Measurements from ENCODE around the gene UCP2.

Gene UCP2

GRCh38 chr11:74009675-74010305 lies 27.1 kb upstream of the UCP2 start:
- no peak for DNase-seq

GRCh38 chr11:74009230-74009547 lies 26.5 kb upstream of the UCP2 start:
- no peak for DNase-seq

- no peak for DNase-seq
Observed at GRCh38 chr11:74008373-74009229, 26.0 kb upstream of the UCP2 start, which contains the start of gene UCP3. UCP3 (minus strand) TSS chr11:74009085; CDS start chr11:74007042, 2,043 bp downstream.

DNA sequence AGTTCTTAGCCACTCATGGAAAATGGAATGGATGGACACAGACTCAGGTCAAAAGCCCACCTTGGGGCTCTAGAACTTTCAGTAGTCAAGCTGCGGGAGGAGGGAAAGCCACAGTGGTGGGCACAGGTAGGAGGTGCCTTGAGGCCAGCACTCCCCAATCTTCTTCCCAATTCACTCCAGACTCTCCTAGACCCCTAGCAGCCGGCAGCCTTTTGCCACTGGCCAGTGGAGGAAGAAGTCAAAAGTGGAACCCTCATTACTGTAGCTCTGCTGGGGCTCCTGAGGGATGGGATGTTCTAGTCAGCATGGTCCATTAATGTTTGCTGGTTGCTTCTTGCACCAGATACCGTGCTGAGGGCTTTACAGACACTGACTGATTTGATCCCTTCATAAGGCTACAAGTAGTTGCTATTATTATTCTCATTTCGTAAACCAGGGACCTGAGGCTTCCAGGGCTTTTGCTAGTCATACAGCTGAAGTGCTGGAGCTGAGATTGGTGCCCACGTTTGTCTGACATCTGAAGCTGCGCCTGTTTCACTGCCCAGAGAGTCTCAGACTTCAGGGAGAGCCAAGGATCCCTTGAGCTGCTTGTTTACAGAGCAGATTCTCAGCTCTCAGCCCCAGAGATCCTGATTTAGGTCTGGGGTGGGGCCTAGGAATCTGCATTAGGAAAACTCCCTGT lies 25.2 kb upstream of the UCP2 start:
- DNase-seq, result no peak

GRCh38 chr11:74006743-74007304 lies 24.2 kb upstream of the UCP2 start:
- DNase-seq, result no peak

GRCh38 chr11:74005721-74006517 lies 23.3 kb upstream of the UCP2 start:
- no peak for DNase-seq

GRCh38 chr11:74004759-74005615 lies 22.3 kb upstream of the UCP2 start:
- peak; percentile 77 to 80 for DNase-seq

GRCh38 chr11:74004046-74004695 lies 21.5 kb upstream of the UCP2 start:
- no peak for DNase-seq

- DNase-seq, result no peak
Observed at GRCh38 chr11:74002832-74003231, 20.2 kb upstream of the UCP2 start.

- DNase-seq, result no peak
Observed at GRCh38 chr11:74001822-74002286, 19.2 kb upstream of the UCP2 start.

DNA sequence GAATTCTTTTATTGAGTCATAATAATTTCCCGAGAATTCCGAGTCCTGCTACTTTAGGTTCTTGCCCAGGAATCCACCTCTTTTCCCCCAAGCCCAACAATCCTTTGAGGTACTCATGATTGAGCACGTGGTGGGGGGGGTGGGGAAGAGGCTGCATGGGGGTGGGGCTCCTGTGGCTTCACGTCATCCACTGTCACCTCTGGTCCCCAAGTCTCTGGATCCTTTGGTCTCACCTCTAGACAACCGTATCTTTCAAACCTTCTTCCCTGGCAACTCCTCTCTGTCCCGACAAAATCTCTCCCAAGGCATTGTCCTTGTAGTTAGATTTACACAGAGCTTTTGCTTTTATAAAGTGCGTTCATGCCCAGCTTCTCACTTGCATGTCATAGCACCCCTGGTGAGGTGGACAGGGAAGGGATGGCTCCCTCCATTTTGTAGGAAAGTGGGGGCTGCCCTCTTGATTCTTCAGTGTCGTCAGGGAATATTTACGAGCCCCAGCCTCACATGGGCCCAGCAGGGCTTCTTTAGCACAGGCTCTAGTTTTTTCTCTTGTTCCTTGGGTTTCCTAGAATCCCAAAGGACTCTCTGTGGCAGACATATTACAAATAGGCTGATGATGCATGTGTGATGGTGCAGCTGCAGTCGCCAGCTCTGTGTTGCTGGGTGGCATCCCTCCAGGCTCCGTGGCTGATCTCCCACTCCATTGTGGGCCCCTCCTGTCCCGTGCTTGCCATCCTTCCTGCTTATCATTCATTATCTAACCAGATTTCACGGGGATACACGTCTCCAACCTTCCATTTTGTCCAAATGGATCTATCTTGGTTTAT lies 17.9 kb upstream of the UCP2 start:
- DNase-seq, result no peak

GRCh38 chr11:73999581-74000306 lies 17.1 kb upstream of the UCP2 start:
- no peak for DNase-seq

DNA sequence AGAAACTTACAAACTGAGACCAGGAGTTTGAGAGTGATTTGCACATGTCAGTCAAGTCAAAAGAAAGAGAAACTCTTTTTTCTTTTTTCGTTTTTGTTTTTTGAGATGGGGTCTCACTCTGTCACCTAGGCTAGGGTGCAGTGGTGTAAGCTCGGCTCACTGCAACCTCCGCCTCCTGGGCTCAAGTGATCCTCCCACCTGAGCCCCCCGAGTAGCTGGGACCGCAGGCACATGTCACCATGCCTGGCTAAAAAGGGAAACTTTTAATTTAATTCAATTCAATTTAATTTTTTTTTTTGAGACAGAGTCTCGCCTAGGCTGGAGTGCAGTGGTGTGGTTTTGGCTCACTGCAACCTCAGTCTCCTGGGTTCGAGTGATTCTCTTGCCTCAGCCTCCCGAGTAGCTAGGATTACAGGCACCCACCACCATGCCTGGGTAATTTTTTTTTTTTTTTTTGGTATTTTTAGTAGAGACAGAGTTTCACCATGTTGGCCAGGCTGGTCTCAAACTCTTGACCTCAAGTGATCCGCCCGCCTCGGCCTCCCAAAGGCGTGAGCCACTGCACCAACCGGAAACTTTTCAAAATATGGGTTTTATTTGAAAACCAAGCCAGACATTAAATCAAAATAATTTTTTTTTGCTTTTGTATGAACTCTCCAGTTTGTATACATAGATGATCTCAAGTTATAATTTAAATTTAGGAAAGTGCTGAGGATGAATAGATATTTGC lies 16.4 kb upstream of the UCP2 start:
- DNase-seq, result no peak

DNA sequence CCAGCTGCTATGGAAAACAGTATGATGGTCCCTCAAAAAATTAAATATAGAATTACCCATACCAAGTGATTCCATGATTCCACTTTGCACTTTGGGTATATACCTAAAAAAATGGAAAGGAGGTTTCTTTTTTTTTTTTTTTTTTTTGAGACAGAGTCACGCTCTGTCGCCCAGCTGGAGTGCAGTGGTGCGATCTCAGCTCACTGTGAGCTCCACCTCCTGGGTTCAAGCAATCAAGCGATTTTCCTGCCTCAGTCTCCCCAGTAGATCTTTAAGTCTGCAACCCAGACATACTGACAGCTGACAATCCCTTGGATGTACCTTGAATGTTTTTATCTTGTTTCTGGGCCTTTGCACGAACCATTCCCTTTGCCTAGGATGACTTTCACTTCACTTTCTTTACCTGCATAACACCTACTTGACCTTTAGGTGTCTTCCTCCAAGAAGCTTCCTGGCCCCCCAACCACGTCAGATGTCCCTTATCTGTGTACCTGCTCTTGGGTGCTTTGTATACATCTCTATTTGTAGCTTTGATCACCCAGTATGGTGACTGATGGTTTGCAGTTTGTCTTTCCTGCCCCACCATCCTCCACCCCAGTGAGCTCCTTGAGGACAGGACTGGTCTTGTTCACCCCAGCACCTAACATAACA lies 14.6 kb upstream of the UCP2 start:
- no peak for DNase-seq

DNA sequence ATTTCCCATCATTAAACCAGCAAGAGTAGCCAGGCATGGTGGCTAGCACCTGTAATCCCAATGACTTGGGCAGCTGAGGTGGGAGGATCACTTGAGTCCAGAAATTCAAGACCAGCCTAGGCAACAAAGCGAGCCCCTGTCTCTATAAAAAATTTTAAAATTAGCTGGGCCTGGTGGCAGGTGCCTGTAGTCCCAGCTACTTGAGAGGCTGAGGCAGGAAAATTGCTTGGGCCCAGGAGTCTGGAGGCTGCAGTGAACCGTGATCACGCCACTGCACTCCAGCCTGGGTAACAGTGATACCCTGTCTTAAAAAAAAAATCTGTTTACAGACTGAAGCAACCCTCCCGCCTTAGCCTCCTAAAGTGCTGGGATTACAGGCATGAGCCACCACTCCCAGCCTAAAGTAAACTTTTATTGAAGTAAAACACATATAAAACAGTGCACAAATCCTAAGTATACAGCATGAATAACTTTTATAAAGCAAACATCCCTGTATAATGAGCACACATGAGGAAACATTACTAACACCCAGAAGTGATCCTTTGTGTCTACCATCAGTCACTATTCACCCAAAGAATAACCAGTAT lies 13.6 kb upstream of the UCP2 start:
- no peak for DNase-seq

GRCh38 chr11:73995731-73996130 lies 13.1 kb upstream of the UCP2 start:
- no peak for DNase-seq

DNA sequence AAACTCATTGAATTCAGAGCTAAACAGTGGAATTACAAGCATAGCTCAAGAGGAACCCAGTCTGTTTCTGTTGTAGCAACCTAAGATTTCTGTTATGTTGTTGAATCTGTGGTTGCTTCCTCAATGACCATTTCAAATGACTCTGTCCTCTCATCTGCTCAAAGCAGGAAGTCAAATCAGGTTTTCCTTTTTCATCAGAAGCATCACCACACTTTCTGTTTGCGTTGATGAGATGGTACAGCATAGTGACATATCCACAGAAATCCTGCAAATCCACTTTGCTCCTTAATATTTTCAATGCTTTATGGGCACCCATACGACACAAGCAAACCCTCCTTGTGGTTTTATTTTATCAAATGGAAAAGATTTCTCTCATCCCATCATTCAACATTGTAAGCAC lies 12.6 kb upstream of the UCP2 start:
- DNase-seq, result no peak
